GM12891 (cell line): ENCODE results near the gene ZFY.

ENCODE experiments used
- POLR2A ChIP-seq: IDR thresholded peaks from 2 replicates; pipeline ENCODE4 v1.6.1; 2011; ENCODE audit warnings: low read depth, low read length, control low read depth
- POLR2AphosphoS5 ChIP-seq: IDR thresholded peaks from 2 replicates; pipeline ENCODE4 v1.6.1; 2011; ENCODE audit warnings: low read depth, low read length, control low read depth
- TAF1 ChIP-seq: IDR thresholded peaks from 2 replicates; pipeline ENCODE4 v1.6.1; 2011; ENCODE audit warnings: low read depth, low read length, control low read depth

- TF ChIP-seq POLR2A (no peak), POLR2AphosphoS5 (no peak), TAF1 (no peak)
These were observed 20.4 kb downstream of the ZFY start for GRCh38 chrY:2955561-2955960.
